Keratinocyte (primary cell): ENCODE measurements around the gene ZNF598. TPM values are rescaled to one million over a fixed set of nuclear protein-coding genes. Genes with fewer than 3 reads are reported as not detected.

Experiments
- DNase-seq: peaks from one replicate; pipeline ENCODE4 v3.0.0-alpha.2; 2011; ENCODE audit warnings: low read depth, missing footprints, low spot score
- FAIRE-seq: peaks from 2 replicates; lab custom pipeline; 2011; peaks lifted over from hg19 to GRCh38; lab: Jason Lieb, UNC
- H2AFZ ChIP-seq: 2 replicates; pipeline ENCODE4 v1.6.0; 2012; ENCODE audit warnings: low read length, control low read depth, inconsistent platforms; ENCODE audit not compliant: control insufficient read depth
- H3K27ac ChIP-seq: 2 replicates; pipeline ENCODE4 v1.5.1; 2011; ENCODE audit warnings: low read length; ENCODE audit not compliant: control insufficient read depth, insufficient read depth
- H3K27me3 ChIP-seq: 3 replicates; pipeline ENCODE4 v1.6.0; 2011; ENCODE audit warnings: low read length; ENCODE audit not compliant: control insufficient read depth, insufficient read depth; ENCODE audit errors: extremely low read depth
- H3K36me3 ChIP-seq, 2 experiments: 2 replicates in 1 of 2; 3 replicates in 1 of 2; pipeline ENCODE4 v1.5.1; 2011; ENCODE audit warnings: low read length in 2 of 2, mild to moderate bottlenecking in 1 of 2; ENCODE audit not compliant: control insufficient read depth in 2 of 2, insufficient read depth in 2 of 2; ENCODE audit errors: extremely low read depth in 1 of 2
- H3K4me1 ChIP-seq: 3 replicates; pipeline ENCODE4 v1.5.1; 2011; ENCODE audit warnings: low read length; ENCODE audit not compliant: control insufficient read depth, insufficient read depth; ENCODE audit errors: extremely low read depth
- H3K4me2 ChIP-seq: 3 replicates; pipeline ENCODE4 v1.6.0; 2011; ENCODE audit warnings: low read depth, low read length; ENCODE audit not compliant: control insufficient read depth, insufficient read depth; ENCODE audit errors: extremely low read depth
- H3K4me3 ChIP-seq, 3 experiments: fragments of 200-600 bp in 1 of 3; sonication (generic) in 1 of 3; 2 replicates in 2 of 3; 3 replicates in 1 of 3; pipeline ENCODE4 v1.5.1; 2011 to 2016; ENCODE audit warnings: low read length in 3 of 3, mild to moderate bottlenecking in 3 of 3, control low read depth in 2 of 3, inconsistent platforms in 1 of 3, low read depth in 1 of 3, mixed read lengths in 1 of 3, mixed run types in 1 of 3, moderate library complexity in 1 of 3; ENCODE audit not compliant: control insufficient read depth in 2 of 3, insufficient read depth in 2 of 3; ENCODE audit errors: extremely low read depth in 1 of 3
- H3K79me2 ChIP-seq: 2 replicates; pipeline ENCODE4 v1.6.0; 2012; ENCODE audit warnings: low read length; ENCODE audit not compliant: control insufficient read depth, insufficient read depth
- H3K9ac ChIP-seq: 3 replicates; pipeline ENCODE4 v1.6.0; 2011; ENCODE audit warnings: low read length; ENCODE audit not compliant: control insufficient read depth, insufficient read depth; ENCODE audit errors: extremely low read depth
- H3K9me1 ChIP-seq: 3 replicates; pipeline ENCODE4 v1.6.0; 2011; ENCODE audit warnings: low read length; ENCODE audit not compliant: control insufficient read depth, insufficient read depth; ENCODE audit errors: extremely low read depth
- H3K9me3 ChIP-seq: 2 replicates; pipeline ENCODE4 v1.5.1; 2012; ENCODE audit warnings: low read depth, low read length; ENCODE audit not compliant: control insufficient read depth
- H4K20me1 ChIP-seq: 3 replicates; pipeline ENCODE4 v1.6.0; 2011; ENCODE audit warnings: low read length; ENCODE audit not compliant: control insufficient read depth, insufficient read depth; ENCODE audit errors: extremely low read depth
- EZH2 ChIP-seq: IDR thresholded peaks from one replicate; pipeline ENCODE4 v1.6.1; 2012; ENCODE audit warnings: inconsistent platforms, mild to moderate bottlenecking, low read length, moderate library complexity
- dilution Hi-C: fragments of 300-500 bp; cut with MboI; formaldehyde crosslinking; loops from one replicate; pipeline ENCODE4 v1.7.0; 2020; ENCODE audit warnings: low sequenced_read_pairs; ENCODE audit not compliant: extremely low pct_ligation_motif_present
- polyA plus RNA-seq, 5 experiments: library from polyadenylated mRNA; depleted of rRNA in 3 of 5; stranded (reverse) in 3 of 5; stranded (forward) in 1 of 5; unstranded in 1 of 5; fragments of >200 nt; gene quantifications; 1 replicate in 1 of 5; 2 replicates in 3 of 5; 3 replicates in 1 of 5; pipeline versions ENCODE4 v1.2.1 to v1.2.3, GENCODE V29; 2011 to 2012; ENCODE audit warnings: missing spikeins in 2 of 5, low read depth in 1 of 5, low replicate concordance in 1 of 5
- TF ChIP-seq, protein P1 (sequence below), 3 experiments: IDR thresholded peaks in 1 of 3; conservative IDR thresholded peaks in 1 of 3; optimal IDR thresholded peaks in 1 of 3; 2 replicates in 2 of 3; 3 replicates in 1 of 3; pipeline versions ENCODE3 to v1.5.1; 2011; ENCODE audit warnings: low read length in 3 of 3, mild to moderate bottlenecking in 3 of 3, moderate library complexity in 2 of 3, control low read depth in 1 of 3, inconsistent platforms in 1 of 3; ENCODE audit not compliant: insufficient read depth in 2 of 3; ENCODE audit errors: extremely low read depth in 1 of 3

The ZNF598 gene
- polyA plus RNA-seq, 1 donor (not counting 4 experiments of a cell fraction or from before 2014, with no cell fraction given) = 18.0 TPM

DNA sequence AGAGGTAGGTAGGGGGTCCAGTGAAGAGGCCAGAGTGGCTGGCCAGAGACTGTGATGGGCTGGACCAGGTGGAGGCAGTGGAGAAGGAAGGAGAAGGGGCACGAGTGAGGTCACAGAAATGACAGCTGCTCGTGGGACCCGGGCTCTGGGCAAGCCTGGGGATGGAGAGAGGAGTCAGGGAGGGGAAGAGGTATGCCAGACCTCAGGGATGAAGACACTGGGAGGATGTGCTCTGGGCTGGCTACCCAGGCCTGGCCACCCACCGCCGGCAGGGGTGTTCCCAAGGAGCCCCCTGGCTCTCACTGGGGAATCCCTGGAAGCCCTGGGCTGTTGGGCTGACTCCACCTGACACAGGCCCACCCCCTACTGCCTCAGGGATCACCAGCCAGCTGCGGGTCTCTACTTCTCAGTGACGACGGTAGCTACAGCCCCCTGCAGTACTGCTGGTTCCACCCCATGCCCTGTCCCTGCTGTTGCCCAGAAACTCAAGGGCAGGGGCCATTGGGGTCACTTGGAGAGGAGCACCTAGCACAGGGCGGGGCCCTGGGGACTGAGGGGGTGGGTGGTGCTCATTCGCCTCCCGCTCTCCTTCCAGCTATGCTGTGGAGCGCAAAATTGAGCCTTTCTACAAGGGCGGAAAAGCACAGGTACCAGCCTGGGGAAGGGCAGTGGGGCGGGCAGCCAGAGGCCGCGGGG, 36.0 kb downstream of the ZNF598 start:
- H3K79me2 ChIP-seq = peaks cover 32% of the 10 kb centered on the region
- no peak for DNase-seq
- H3K4me3 ChIP-seq = no peak overlapping the region
- peaks cover 12 to 23% of the 10 kb centered on the region in 2 experiments for H3K36me3 ChIP-seq
- dilution Hi-C loops = no loop called here
- no peaks in the 10 kb centered on the region for H3K9me3 ChIP-seq
- no peak overlapping the region for H2AFZ ChIP-seq
- no peaks in the 10 kb centered on the region for H4K20me1 ChIP-seq
- FAIRE-seq = no peak
- peak overlapping the region; percentile 32 for H3K4me2 ChIP-seq
- no peaks in the 10 kb centered on the region for H3K27me3 ChIP-seq
- no peaks in the 10 kb centered on the region for H3K9me1 ChIP-seq
- TF ChIP-seq, protein P1, sequence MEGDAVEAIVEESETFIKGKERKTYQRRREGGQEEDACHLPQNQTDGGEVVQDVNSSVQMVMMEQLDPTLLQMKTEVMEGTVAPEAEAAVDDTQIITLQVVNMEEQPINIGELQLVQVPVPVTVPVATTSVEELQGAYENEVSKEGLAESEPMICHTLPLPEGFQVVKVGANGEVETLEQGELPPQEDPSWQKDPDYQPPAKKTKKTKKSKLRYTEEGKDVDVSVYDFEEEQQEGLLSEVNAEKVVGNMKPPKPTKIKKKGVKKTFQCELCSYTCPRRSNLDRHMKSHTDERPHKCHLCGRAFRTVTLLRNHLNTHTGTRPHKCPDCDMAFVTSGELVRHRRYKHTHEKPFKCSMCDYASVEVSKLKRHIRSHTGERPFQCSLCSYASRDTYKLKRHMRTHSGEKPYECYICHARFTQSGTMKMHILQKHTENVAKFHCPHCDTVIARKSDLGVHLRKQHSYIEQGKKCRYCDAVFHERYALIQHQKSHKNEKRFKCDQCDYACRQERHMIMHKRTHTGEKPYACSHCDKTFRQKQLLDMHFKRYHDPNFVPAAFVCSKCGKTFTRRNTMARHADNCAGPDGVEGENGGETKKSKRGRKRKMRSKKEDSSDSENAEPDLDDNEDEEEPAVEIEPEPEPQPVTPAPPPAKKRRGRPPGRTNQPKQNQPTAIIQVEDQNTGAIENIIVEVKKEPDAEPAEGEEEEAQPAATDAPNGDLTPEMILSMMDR (optimal IDR thresholded peaks at IDR 0.05 in 1 of 3, IDR thresholded peaks at IDR 0.05 in 1 of 3, conservative IDR thresholded peaks at IDR 0.05 in 1 of 3; ENCODE audit: extremely low read depth in 1 of 3, insufficient read depth in 2 of 3, low read length in 3 of 3) = no peak
- TF ChIP-seq EZH2 = no peak
- H3K27ac ChIP-seq = no peak overlapping the region
- H3K9ac ChIP-seq = no peak overlapping the region
- H3K4me1 ChIP-seq = peaks cover 14% of the 10 kb centered on the region

DNA sequence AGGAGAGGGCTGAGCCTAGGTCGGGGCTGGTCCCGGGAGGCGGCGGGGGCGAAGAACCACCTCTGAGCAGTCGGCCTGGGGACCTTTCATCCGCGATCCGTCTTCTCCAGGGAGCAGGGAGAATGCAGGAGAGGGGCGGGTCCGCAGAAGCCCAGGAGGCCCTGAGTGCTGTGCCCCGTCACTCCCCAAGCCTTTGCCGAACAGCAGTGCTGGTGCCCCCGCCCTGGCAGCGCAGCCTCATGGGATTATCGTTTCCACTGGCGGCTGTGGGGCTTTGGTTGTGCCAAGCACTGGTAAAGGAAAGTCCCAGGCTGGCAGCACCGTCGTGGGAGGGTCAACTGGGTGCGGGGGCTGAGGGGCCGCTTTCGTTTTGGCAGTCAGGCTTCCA, 37.1 kb downstream of the ZNF598 start:
- H3K9me3 ChIP-seq = no peaks in the 10 kb centered on the region
- peak overlapping the region; percentile 84 for H3K27ac ChIP-seq
- peaks cover under 1 to 22% of the 10 kb centered on the region in 2 experiments for H3K36me3 ChIP-seq
- dilution Hi-C loops = no loop called here
- H3K9me1 ChIP-seq = no peaks in the 10 kb centered on the region
- H2AFZ ChIP-seq = no peak overlapping the region
- no peaks in the 10 kb centered on the region for H4K20me1 ChIP-seq
- peaks cover 32% of the 10 kb centered on the region for H3K79me2 ChIP-seq
- peak overlapping the region; percentile 92 to 100 (median 93) for H3K4me3 ChIP-seq
- H3K4me2 ChIP-seq = peak overlapping the region; percentile 95
- DNase-seq (no peak), FAIRE-seq (no peak)
- H3K4me1 ChIP-seq = peaks cover 13% of the 10 kb centered on the region
- TF ChIP-seq, protein P1 (optimal IDR thresholded peaks at IDR 0.05 in 1 of 3, IDR thresholded peaks at IDR 0.05 in 1 of 3, conservative IDR thresholded peaks at IDR 0.05 in 1 of 3; ENCODE audit: extremely low read depth in 1 of 3, insufficient read depth in 2 of 3, low read length in 3 of 3) = no peak
- TF ChIP-seq EZH2 = no peak
- peak overlapping the region; percentile 89 for H3K9ac ChIP-seq
- no peaks in the 10 kb centered on the region for H3K27me3 ChIP-seq
